ENCODE data around the gene LENG1. TPM values are rescaled to one million over a fixed set of nuclear protein-coding genes. Genes with fewer than 3 reads are reported as not detected.

Gene LENG1
- total and polyA plus RNA-seq, 2 experiments from 2014 or later, result 4.7 to 17.2 TPM

- Mint-ChIP-seq H3K36me3 (ENCODE audit: low read depth) (peaks cover 39% of the 10 kb centered on the region), H3K9me3 (peaks cover 2% of the 10 kb centered on the region; the same call in 2 of the 3 replicates), H3K27ac (peak overlapping the region; percentile 71), H3K27me3 (ENCODE audit: insufficient read depth, low read depth, poor library complexity) (peaks cover 35% of the 10 kb centered on the region), H3K4me1 (peaks cover 30% of the 10 kb centered on the region), H3K4me3 (peak overlapping the region; percentile 95)
- Histone ChIP-seq H3K4me3 (peak overlapping the region; percentile 56), H4K20me1 (replicated peaks; ENCODE audit: insufficient read depth) (peaks cover 12% of the 10 kb centered on the region; the same call in 1 of the 2 replicates), H3K36me3 (ENCODE audit: insufficient read depth) (peaks cover 14% of the 10 kb centered on the region; the same call in 1 of the 2 replicates), H3K4me2 (peak overlapping the region; percentile 88), H3F3A (replicated peaks; ENCODE audit: low read depth) (peaks cover 35% of the 10 kb centered on the region), H3K27ac (ENCODE audit: low read depth) (peak overlapping the region; percentile 27; the same call in 1 of the 2 replicates), H3K9me2 (ENCODE audit: insufficient read depth) (no peaks in the 10 kb centered on the region), H3K79me2 (replicated peaks; ENCODE audit: insufficient read depth) (peaks cover 9% of the 10 kb centered on the region; the same call in 1 of the 2 replicates), H3K27me3 (ENCODE audit: insufficient read depth) (peaks cover 7% of the 10 kb centered on the region; the same call in 1 of the 2 replicates), H3K4me1 (ENCODE audit: insufficient read depth) (peaks cover 8% of the 10 kb centered on the region; the same call in 1 of the 2 replicates), H2AFZ (no peak overlapping the region)
- TF ChIP-seq EZH2phosphoT487 (IDR thresholded peaks at IDR 0.05; ENCODE audit: unreplicated experiment) (no peak), NANOG (IDR thresholded peaks at IDR 0.05; ENCODE audit: borderline replicate concordance) (no peak), CTCF (conservative IDR thresholded peaks at IDR 0.05; ENCODE audit: low read depth in 2 of 2) (no peak), POLR2AphosphoS5 (IDR thresholded peaks at IDR 0.05; ENCODE audit: low read depth) (no peak), ETS1 (IDR thresholded peaks at IDR 0.05) (no peak), STAT1 (IDR thresholded peaks at IDR 0.05; ENCODE audit: unreplicated experiment) (no peak), CREB1 (CRISPR knock-in tag; IDR thresholded peaks at IDR 0.05; ENCODE audit: low read depth) (no peak), EZH2 (IDR thresholded peaks at IDR 0.05; ENCODE audit: low read depth, unreplicated experiment) (no peak), ZNF114 (CRISPR knock-in tag; IDR thresholded peaks at IDR 0.05) (no peak), ZNF331 (CRISPR knock-in tag; IDR thresholded peaks at IDR 0.05; ENCODE audit: low read depth) (no peak)
- TF ChIP-seq, protein P1, sequence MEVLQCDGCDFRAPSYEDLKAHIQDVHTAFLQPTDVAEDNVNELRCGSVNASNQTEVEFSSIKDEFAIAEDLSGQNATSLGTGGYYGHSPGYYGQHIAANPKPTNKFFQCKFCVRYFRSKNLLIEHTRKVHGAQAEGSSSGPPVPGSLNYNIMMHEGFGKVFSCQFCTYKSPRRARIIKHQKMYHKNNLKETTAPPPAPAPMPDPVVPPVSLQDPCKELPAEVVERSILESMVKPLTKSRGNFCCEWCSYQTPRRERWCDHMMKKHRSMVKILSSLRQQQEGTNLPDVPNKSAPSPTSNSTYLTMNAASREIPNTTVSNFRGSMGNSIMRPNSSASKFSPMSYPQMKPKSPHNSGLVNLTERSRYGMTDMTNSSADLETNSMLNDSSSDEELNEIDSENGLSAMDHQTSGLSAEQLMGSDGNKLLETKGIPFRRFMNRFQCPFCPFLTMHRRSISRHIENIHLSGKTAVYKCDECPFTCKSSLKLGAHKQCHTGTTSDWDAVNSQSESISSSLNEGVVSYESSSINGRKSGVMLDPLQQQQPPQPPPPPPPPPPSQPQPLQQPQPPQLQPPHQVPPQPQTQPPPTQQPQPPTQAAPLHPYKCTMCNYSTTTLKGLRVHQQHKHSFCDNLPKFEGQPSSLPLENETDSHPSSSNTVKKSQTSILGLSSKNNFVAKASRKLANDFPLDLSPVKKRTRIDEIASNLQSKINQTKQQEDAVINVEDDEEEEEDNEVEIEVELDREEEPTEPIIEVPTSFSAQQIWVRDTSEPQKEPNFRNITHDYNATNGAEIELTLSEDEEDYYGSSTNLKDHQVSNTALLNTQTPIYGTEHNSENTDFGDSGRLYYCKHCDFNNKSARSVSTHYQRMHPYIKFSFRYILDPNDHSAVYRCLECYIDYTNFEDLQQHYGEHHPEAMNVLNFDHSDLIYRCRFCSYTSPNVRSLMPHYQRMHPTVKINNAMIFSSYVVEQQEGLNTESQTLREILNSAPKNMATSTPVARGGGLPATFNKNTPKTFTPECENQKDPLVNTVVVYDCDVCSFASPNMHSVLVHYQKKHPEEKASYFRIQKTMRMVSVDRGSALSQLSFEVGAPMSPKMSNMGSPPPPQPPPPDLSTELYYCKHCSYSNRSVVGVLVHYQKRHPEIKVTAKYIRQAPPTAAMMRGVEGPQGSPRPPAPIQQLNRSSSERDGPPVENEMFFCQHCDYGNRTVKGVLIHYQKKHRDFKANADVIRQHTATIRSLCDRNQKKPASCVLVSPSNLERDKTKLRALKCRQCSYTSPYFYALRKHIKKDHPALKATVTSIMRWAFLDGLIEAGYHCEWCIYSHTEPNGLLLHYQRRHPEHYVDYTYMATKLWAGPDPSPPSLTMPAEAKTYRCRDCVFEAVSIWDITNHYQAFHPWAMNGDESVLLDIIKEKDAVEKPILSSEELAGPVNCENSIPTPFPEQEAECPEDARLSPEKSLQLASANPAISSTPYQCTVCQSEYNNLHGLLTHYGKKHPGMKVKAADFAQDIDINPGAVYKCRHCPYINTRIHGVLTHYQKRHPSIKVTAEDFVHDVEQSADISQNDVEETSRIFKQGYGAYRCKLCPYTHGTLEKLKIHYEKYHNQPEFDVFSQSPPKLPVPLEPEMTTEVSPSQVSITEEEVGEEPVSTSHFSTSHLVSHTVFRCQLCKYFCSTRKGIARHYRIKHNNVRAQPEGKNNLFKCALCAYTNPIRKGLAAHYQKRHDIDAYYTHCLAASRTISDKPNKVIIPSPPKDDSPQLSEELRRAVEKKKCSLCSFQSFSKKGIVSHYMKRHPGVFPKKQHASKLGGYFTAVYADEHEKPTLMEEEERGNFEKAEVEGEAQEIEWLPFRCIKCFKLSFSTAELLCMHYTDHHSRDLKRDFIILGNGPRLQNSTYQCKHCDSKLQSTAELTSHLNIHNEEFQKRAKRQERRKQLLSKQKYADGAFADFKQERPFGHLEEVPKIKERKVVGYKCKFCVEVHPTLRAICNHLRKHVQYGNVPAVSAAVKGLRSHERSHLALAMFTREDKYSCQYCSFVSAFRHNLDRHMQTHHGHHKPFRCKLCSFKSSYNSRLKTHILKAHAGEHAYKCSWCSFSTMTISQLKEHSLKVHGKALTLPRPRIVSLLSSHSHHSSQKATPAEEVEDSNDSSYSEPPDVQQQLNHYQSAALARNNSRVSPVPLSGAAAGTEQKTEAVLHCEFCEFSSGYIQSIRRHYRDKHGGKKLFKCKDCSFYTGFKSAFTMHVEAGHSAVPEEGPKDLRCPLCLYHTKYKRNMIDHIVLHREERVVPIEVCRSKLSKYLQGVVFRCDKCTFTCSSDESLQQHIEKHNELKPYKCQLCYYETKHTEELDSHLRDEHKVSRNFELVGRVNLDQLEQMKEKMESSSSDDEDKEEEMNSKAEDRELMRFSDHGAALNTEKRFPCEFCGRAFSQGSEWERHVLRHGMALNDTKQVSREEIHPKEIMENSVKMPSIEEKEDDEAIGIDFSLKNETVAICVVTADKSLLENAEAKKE (CRISPR knock-in tag; IDR thresholded peaks at IDR 0.05), result no peak
- TF ChIP-seq, protein P2, sequence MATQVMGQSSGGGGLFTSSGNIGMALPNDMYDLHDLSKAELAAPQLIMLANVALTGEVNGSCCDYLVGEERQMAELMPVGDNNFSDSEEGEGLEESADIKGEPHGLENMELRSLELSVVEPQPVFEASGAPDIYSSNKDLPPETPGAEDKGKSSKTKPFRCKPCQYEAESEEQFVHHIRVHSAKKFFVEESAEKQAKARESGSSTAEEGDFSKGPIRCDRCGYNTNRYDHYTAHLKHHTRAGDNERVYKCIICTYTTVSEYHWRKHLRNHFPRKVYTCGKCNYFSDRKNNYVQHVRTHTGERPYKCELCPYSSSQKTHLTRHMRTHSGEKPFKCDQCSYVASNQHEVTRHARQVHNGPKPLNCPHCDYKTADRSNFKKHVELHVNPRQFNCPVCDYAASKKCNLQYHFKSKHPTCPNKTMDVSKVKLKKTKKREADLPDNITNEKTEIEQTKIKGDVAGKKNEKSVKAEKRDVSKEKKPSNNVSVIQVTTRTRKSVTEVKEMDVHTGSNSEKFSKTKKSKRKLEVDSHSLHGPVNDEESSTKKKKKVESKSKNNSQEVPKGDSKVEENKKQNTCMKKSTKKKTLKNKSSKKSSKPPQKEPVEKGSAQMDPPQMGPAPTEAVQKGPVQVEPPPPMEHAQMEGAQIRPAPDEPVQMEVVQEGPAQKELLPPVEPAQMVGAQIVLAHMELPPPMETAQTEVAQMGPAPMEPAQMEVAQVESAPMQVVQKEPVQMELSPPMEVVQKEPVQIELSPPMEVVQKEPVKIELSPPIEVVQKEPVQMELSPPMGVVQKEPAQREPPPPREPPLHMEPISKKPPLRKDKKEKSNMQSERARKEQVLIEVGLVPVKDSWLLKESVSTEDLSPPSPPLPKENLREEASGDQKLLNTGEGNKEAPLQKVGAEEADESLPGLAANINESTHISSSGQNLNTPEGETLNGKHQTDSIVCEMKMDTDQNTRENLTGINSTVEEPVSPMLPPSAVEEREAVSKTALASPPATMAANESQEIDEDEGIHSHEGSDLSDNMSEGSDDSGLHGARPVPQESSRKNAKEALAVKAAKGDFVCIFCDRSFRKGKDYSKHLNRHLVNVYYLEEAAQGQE (IDR thresholded peaks at IDR 0.05; ENCODE audit: unreplicated experiment), result no peak
- ATAC-seq (no peak), DNase-seq (ENCODE audit: low spot score) (no peak)
Measured at GRCh38 chr19:54158812-54159351, 639 bp downstream of the LENG1 start.

Data from GM23338 (cell line).